Peyer's patch (tissue), 4 donors: Measurements from ENCODE around the gene PPP2R2C.

ENCODE experiments used
- POLR2A ChIP-seq, 2 donors: fragments of 450-650 bp; IDR thresholded peaks; one replicate each; pipeline ENCODE4 v1.5.1; 2017; ENCODE audit warnings: antibody characterized with exemption in 2 of 2, mild to moderate bottlenecking in 2 of 2, moderate library complexity in 2 of 2
- TF ChIP-seq, protein P1 (sequence below), 6 experiments: fragments of 450-650 bp in 4 of 6; fragments of 200-600 bp in 2 of 6; sonication (generic) in 1 of 6; IDR thresholded peaks; one replicate each; pipeline ENCODE4 v1.5.1; 2017 to 2019; ENCODE audit warnings: antibody characterized with exemption in 6 of 6, mild to moderate bottlenecking in 3 of 6, moderate library complexity in 1 of 6

DNA sequence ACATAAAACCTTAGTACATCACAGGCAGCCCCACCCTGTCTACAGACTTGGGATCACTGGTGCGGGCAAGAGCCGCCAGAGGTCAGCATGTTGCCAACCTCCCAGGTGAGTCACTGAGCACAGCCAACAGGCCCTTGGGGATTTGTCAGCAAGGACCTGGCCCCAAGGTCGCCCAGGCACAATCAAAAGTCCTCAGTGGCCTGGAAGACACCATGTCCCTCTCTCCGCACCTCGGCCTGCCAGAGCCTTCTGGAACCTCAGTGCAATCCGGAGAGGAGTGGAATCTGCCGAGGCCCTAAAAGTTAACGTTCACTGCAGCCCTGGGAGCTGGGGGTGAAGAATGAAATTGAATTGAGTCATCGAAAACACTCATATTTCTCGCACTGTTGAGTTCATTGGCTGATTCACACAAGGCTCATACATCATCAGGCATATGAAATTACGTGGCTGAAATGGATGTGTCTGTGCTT, 128.4 kb downstream of the PPP2R2C start:
- TF ChIP-seq, protein P1, sequence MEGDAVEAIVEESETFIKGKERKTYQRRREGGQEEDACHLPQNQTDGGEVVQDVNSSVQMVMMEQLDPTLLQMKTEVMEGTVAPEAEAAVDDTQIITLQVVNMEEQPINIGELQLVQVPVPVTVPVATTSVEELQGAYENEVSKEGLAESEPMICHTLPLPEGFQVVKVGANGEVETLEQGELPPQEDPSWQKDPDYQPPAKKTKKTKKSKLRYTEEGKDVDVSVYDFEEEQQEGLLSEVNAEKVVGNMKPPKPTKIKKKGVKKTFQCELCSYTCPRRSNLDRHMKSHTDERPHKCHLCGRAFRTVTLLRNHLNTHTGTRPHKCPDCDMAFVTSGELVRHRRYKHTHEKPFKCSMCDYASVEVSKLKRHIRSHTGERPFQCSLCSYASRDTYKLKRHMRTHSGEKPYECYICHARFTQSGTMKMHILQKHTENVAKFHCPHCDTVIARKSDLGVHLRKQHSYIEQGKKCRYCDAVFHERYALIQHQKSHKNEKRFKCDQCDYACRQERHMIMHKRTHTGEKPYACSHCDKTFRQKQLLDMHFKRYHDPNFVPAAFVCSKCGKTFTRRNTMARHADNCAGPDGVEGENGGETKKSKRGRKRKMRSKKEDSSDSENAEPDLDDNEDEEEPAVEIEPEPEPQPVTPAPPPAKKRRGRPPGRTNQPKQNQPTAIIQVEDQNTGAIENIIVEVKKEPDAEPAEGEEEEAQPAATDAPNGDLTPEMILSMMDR (IDR thresholded peaks at IDR 0.05): peak in 1 of 6 experiments; percentile 20
- TF ChIP-seq POLR2A (IDR thresholded peaks at IDR 0.05): no peak
